NCI-H748 treated with DMSO at 0.1 percent for 48 hours (cell line): ENCODE results near the gene UBE4A.

Experiments used
- DNase-seq: peaks from one replicate; lab custom pipeline; 2025; lab: John Stamatoyannopoulos, UW

Gene UBE4A

GRCh38 chr11:118438314-118438931, 79.0 kb downstream of the UBE4A start:
- DNase-seq: no peak

GRCh38 chr11:118439646-118440045, 80.2 kb downstream of the UBE4A start:
- no peak for DNase-seq

GRCh38 chr11:118441770-118442275, 82.4 kb downstream of the UBE4A start:
- DNase-seq: no peak

- no peak for DNase-seq
Measured at GRCh38 chr11:118442301-118442700, 82.9 kb downstream of the UBE4A start.

DNA sequence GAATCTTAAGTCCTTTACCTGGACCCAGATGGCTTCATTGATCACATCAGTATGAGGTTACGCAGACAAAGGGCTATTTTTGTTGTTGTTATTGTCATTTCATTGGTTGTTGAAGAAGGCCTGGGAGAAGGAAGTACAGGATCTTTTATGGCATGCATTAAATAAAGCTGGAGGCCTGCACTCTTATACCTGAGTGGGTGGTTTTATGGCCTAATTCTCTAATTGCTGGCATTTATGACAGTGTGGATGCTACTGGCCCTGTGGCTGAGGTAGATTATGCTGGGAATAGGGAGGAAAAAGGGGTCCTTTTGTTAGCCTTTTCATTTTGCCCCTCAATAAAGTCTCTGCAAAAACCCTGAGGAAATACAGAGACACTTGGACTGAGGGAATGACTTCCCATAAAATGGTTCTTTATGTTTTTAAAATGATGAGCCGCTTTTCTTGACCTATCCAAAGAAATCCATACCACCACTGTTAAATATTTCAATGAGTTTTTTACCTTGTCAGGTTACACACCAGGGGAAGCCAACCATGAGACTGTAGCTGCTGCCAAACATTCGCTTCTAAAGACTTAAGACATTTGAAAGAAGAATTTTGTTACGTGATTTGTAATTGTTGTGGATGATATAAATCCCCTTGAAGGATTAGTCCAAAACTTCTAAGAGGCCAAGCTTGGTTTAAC, 83.6 kb downstream of the UBE4A start:
- DNase-seq: no peak

DNA sequence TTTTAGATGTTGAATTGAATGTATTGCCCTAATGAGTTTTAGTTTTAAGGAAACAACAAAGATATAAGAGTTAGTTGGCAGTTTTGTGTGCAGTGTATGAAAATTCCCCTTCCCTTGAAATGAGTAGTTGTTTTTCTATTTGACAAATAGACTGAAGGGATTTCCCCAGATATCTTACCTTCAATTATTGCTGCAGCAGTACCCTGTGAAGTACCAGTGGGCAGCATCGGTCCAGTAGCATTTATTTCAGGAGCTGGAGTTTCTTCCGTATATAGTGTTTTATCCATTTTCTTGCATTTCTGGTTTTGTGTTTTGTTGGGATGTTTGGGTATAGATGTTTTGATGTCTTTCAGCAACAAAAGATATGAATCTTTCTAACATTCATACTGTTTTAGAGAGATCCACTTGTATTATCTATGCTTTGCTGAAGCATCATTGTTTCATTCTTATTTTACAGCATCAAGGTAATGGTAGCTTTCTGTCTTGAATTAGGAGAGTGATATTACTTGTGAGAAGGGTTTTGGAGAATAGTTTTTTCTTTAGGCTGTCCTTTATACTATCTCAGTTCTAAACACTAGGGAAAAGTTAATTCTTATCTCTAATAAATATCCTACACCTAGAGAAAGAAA, 84.3 kb downstream of the UBE4A start:
- DNase-seq: no peak

DNA sequence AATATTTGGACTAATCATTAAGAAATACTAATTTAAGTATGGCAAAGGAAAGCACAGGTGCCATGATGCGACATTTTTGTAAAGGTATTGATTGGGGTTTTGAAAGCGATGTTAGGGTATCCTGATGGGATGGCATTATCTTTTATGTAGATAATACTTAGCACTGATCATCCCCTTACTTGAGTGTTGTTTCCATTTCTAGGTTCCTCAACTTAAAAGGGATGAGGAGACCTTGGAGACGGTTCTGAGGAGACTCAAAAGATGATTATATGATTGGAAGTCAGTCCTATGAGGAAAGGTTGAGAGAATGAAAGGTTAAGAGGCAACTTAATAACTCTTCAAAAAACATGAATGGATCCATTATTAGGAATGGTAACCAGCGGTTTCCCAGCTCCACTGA, 88.0 kb downstream of the UBE4A start:
- DNase-seq: no peak

DNA sequence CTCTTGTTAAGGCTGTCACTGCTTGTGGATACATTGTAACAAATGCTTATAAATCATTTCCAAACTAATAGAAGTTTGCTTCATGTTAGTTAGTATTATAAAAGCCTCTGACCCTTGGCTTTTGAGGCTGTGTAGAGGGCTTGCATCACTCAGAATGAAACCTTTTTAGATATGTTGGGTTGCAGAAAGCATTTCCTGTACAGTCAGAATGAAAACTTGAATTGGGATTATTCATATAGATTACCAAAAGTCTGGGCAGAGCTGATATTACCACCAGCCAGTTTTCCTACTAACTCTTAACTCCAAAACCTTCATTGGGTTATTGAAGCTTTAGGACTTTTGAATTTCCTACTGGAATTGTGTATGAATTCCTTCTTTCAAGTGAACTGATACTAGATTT, 88.9 kb downstream of the UBE4A start:
- DNase-seq: no peak
